Neural cell (in vitro differentiated cells): Measurements from ENCODE around the gene COL23A1. TPM values are rescaled to one million over a fixed set of nuclear protein-coding genes. Genes with fewer than 3 reads are reported as not detected.

Experiments used
- H2AFZ ChIP-seq: fragments of 200-600, 300-800 bp; sonication (generic), shearing (Covaris generic); 2 replicates; pipeline ENCODE4 v1.6.0; 2014; ENCODE audit warnings: low read depth, mild to moderate bottlenecking, antibody characterized with exemption, low read length, moderate library complexity
- H3F3A ChIP-seq: fragments of 200-600 bp; shearing (Covaris generic); 2 replicates; pipeline ENCODE4 v1.6.1; 2016; ENCODE audit warnings: mild to moderate bottlenecking, moderate library complexity, mixed read lengths, antibody characterized with exemption, low read length; ENCODE audit not compliant: insufficient read depth, poor library complexity, severe bottlenecking
- H3K27ac ChIP-seq: fragments of 200-600, 300-800 bp; sonication (generic), shearing (Covaris generic); 2 replicates; pipeline ENCODE4 v1.5.1; 2014; ENCODE audit warnings: mild to moderate bottlenecking, low read length, moderate library complexity
- H3K27me3 ChIP-seq: fragments of 300-800, 200-600 bp; sonication (generic), shearing (Covaris generic); 2 replicates; pipeline ENCODE4 v1.6.0; 2014; ENCODE audit warnings: mild to moderate bottlenecking, low read depth, low read length, moderate library complexity; ENCODE audit not compliant: insufficient read depth
- H3K36me3 ChIP-seq: fragments of 300-800, 200-600 bp; sonication (generic), shearing (Covaris generic); 2 replicates; pipeline ENCODE4 v1.5.1; 2014; ENCODE audit warnings: mild to moderate bottlenecking, antibody characterized with exemption, low read length, moderate library complexity; ENCODE audit not compliant: insufficient read depth
- H3K4me2 ChIP-seq: fragments of 300-800, 200-600 bp; sonication (generic), shearing (Covaris generic); 2 replicates; pipeline ENCODE4 v1.6.0; 2014; ENCODE audit warnings: mild to moderate bottlenecking, low read length
- H3K4me3 ChIP-seq: fragments of 300-800, 200-600 bp; sonication (generic), shearing (Covaris generic); 2 replicates; pipeline ENCODE4 v1.5.1; 2014; ENCODE audit warnings: mild to moderate bottlenecking, low read length, moderate library complexity
- H3K79me2 ChIP-seq: fragments of 200-600 bp; shearing (Covaris generic); replicated peaks from 2 replicates; pipeline ENCODE4 v1.6.0; 2014; ENCODE audit warnings: mild to moderate bottlenecking, low read length, moderate library complexity; ENCODE audit not compliant: insufficient read depth
- H3K9ac ChIP-seq: fragments of 300-800, 200-600 bp; sonication (generic), shearing (Covaris generic); 2 replicates; pipeline ENCODE4 v1.6.1; 2016; ENCODE audit warnings: mild to moderate bottlenecking, low read length, mixed read lengths
- H3K9me2 ChIP-seq: fragments of 200-600 bp; shearing (Covaris generic); 2 replicates; pipeline ENCODE4 v1.6.1; 2016; ENCODE audit warnings: mild to moderate bottlenecking, low read length, mixed read lengths; ENCODE audit not compliant: insufficient read depth
- H3K9me3 ChIP-seq: fragments of 200-600, 300-800 bp; sonication (generic), shearing (Covaris generic); 2 replicates; pipeline ENCODE4 v1.6.1; 2016; ENCODE audit warnings: mild to moderate bottlenecking, mixed run types, low read length, moderate library complexity, mixed read lengths
- H4K20me1 ChIP-seq: fragments of 200-600 bp; shearing (Covaris generic); 2 replicates; pipeline ENCODE4 v1.6.1; 2016; ENCODE audit warnings: mild to moderate bottlenecking, mixed run types; ENCODE audit not compliant: insufficient read depth
- EP300 ChIP-seq: fragments of 450-650 bp; conservative IDR thresholded peaks from 2 replicates; pipeline ENCODE4 v1.6.1; 2014; ENCODE audit warnings: antibody characterized with exemption, mild to moderate bottlenecking, moderate library complexity; ENCODE audit not compliant: poor library complexity, severe bottlenecking
- EZH2 ChIP-seq: fragments of 200-600, 300-800 bp; shearing (Covaris generic), sonication (generic); IDR thresholded peaks from 2 replicates; pipeline ENCODE4 v1.6.1; 2014; ENCODE audit warnings: antibody characterized with exemption, low read length, borderline replicate concordance, mild to moderate bottlenecking; ENCODE audit not compliant: insufficient read depth, poor library complexity, severe bottlenecking
- MXI1 ChIP-seq: fragments of 450-650 bp; conservative IDR thresholded peaks from 2 replicates; pipeline ENCODE4 v1.6.1; 2014; ENCODE audit warnings: antibody characterized with exemption, mild to moderate bottlenecking; ENCODE audit not compliant: poor library complexity, severe bottlenecking
- POLR2AphosphoS5 ChIP-seq: IDR thresholded peaks from 2 replicates; pipeline ENCODE4 v1.6.1; 2012
- RAD21 ChIP-seq: fragments of 450-650 bp; conservative IDR thresholded peaks from 2 replicates; pipeline ENCODE4 v1.6.1; 2014; ENCODE audit warnings: antibody characterized with exemption, mild to moderate bottlenecking, moderate library complexity
- REST ChIP-seq: IDR thresholded peaks from 2 replicates; pipeline ENCODE4 v1.6.1; 2012; ENCODE audit warnings: borderline replicate concordance
- SMC3 ChIP-seq: fragments of 450-650 bp; conservative IDR thresholded peaks from 2 replicates; pipeline ENCODE4 v1.6.1; 2014; ENCODE audit warnings: antibody characterized with exemption, mild to moderate bottlenecking, moderate library complexity; ENCODE audit not compliant: poor library complexity
- TAF1 ChIP-seq: IDR thresholded peaks from 2 replicates; pipeline ENCODE4 v1.6.1; 2012; ENCODE audit warnings: low read depth
- polyA plus RNA-seq: library from polyadenylated mRNA; depleted of rRNA; stranded (reverse); fragments of >200 nt; gene quantifications from 2 replicates; pipeline ENCODE4 v1.2.3, GENCODE V29; 2014
- TF ChIP-seq, protein P1 (sequence below): fragments of 450-650 bp; IDR thresholded peaks from 2 replicates; pipeline ENCODE4 v1.5.1; 2014; ENCODE audit warnings: antibody characterized with exemption, mild to moderate bottlenecking, moderate library complexity; ENCODE audit not compliant: poor library complexity, severe bottlenecking

COL23A1 gene
- polyA plus RNA-seq, 1 donor from 2014 or later: not detected

GRCh38 chr5:178420354-178420781, 169.8 kb downstream of the COL23A1 start:
- Histone ChIP-seq H3F3A (no peaks in the 10 kb centered on the region), H3K27me3 (no peaks in the 10 kb centered on the region), H3K4me3 (no peak overlapping the region), H2AFZ (no peak overlapping the region), H3K9me3 (no peaks in the 10 kb centered on the region), H3K79me2 (no peaks in the 10 kb centered on the region), H3K27ac (no peak overlapping the region), H3K9ac (no peak overlapping the region), H3K9me2 (no peaks in the 10 kb centered on the region), H4K20me1 (no peaks in the 10 kb centered on the region), H3K36me3 (no peaks in the 10 kb centered on the region), H3K4me2 (no peak overlapping the region)
- no peak for TF ChIP-seq POLR2AphosphoS5
- TF ChIP-seq EP300: no peak
- TF ChIP-seq SMC3: no peak
- TF ChIP-seq, protein P1, sequence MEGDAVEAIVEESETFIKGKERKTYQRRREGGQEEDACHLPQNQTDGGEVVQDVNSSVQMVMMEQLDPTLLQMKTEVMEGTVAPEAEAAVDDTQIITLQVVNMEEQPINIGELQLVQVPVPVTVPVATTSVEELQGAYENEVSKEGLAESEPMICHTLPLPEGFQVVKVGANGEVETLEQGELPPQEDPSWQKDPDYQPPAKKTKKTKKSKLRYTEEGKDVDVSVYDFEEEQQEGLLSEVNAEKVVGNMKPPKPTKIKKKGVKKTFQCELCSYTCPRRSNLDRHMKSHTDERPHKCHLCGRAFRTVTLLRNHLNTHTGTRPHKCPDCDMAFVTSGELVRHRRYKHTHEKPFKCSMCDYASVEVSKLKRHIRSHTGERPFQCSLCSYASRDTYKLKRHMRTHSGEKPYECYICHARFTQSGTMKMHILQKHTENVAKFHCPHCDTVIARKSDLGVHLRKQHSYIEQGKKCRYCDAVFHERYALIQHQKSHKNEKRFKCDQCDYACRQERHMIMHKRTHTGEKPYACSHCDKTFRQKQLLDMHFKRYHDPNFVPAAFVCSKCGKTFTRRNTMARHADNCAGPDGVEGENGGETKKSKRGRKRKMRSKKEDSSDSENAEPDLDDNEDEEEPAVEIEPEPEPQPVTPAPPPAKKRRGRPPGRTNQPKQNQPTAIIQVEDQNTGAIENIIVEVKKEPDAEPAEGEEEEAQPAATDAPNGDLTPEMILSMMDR: no peak
- TF ChIP-seq RAD21: no peak
- no peak for TF ChIP-seq EZH2
- TF ChIP-seq REST: no peak
- TF ChIP-seq MXI1: no peak
- TF ChIP-seq TAF1: no peak

- Histone ChIP-seq H3K9ac (no peak overlapping the region), H3K27ac (no peak overlapping the region), H3K27me3 (no peaks in the 10 kb centered on the region), H3K4me3 (no peak overlapping the region), H3K79me2 (no peaks in the 10 kb centered on the region), H3K4me2 (no peak overlapping the region), H4K20me1 (no peaks in the 10 kb centered on the region), H3K9me2 (no peaks in the 10 kb centered on the region), H3K9me3 (no peaks in the 10 kb centered on the region), H3K36me3 (no peaks in the 10 kb centered on the region), H2AFZ (no peak overlapping the region), H3F3A (no peaks in the 10 kb centered on the region)
- TF ChIP-seq, protein P1: no peak
- TF ChIP-seq SMC3 (no peak), TAF1 (no peak), MXI1 (no peak), EZH2 (no peak), POLR2AphosphoS5 (no peak), RAD21 (no peak), REST (no peak), EP300 (no peak)
Measured at GRCh38 chr5:178419651-178420050, 170.5 kb downstream of the COL23A1 start.
